NCI-H82 (cell line): ENCODE measurements around the gene STARD10.

ENCODE experiments used
- DNase-seq: peaks from one replicate; lab custom pipeline; 2025; lab: John Stamatoyannopoulos, UW

The STARD10 gene

DNA sequence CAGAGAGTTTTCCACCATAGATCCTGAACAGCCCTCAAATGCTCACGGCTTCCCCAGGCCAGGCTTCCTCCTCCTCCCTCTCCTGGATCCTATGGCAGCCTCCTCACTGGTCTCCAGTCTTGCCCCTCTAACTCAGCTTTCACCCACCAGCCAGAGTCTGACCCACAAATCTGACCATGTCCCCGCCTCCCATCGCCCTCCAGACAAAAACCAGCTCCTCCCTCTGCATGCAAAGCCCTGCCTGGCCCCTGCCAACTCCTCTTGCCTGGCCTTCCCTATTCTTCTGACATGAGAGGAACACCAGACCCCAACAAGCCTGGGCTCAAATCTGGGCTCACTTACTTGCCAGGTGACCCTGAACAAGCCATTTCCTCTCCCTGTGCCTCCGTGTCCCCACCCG is 87.3 kb downstream of the STARD10 start:
- peak; percentile 42 for DNase-seq

GRCh38 chr11:72705442-72706365 is 88.1 kb downstream of the STARD10 start:
- peak; percentile 87 for DNase-seq

- DNase-seq, result no peak
These were observed 89.0 kb downstream of the STARD10 start for GRCh38 chr11:72704783-72705265.
